Activated CD4-positive, alpha-beta T cell treated with anti-CD3 and anti-CD28 coated beads for 48 hours (primary cell): ENCODE measurements around the gene CAP1.
"Not testable (repeated sequence)": the region's sequence is repeated elsewhere in the genome, so short reads cannot be mapped to it uniquely, and the experiment has no call there.

Source experiments
- DNase-seq: peaks from one replicate; pipeline ENCODE4 v3.0.0-alpha.2; 2020

CAP1 gene

GRCh38 chr1:40040511-40041465 lies at the start of gene CAP1:
Gene CAP1, plus strand, starts transcription at chr1:40040729. Its CDS starts 18,618 bp downstream, at chr1:40059347.
- peak; percentile 100 for DNase-seq

- DNase-seq, result no peak
Observed at GRCh38 chr1:39992234-39992633, 48.3 kb upstream of the CAP1 start.

GRCh38 chr1:39992888-39993287 lies 47.6 kb upstream of the CAP1 start:
- DNase-seq, result no peak

GRCh38 chr1:39995973-39996393 lies 44.5 kb upstream of the CAP1 start:
- no peak for DNase-seq

- DNase-seq, result no peak
Observed at GRCh38 chr1:39996396-39997004, 44.0 kb upstream of the CAP1 start.

- no peak for DNase-seq
Observed at GRCh38 chr1:40001456-40001855, 39.1 kb upstream of the CAP1 start.

- DNase-seq, result no peak
Observed at GRCh38 chr1:40003156-40004093, 37.1 kb upstream of the CAP1 start.

GRCh38 chr1:40004857-40005256 lies 35.7 kb upstream of the CAP1 start:
- DNase-seq, result no peak

GRCh38 chr1:40007481-40008034 lies 33.0 kb upstream of the CAP1 start:
- not testable (repeated sequence) for DNase-seq

GRCh38 chr1:40011198-40011597 lies 29.3 kb upstream of the CAP1 start:
- no peak for DNase-seq

GRCh38 chr1:40014253-40014706 lies 26.2 kb upstream of the CAP1 start:
- DNase-seq, result no peak

GRCh38 chr1:40014812-40015594 lies 25.5 kb upstream of the CAP1 start:
- peak; percentile 38 for DNase-seq

GRCh38 chr1:40017951-40018575 lies 22.5 kb upstream of the CAP1 start:
- DNase-seq, result no peak

- DNase-seq, result no peak
Observed at GRCh38 chr1:40020447-40021085, 20.0 kb upstream of the CAP1 start.

GRCh38 chr1:40023379-40023944 lies 17.1 kb upstream of the CAP1 start:
- DNase-seq, result no peak

GRCh38 chr1:40024671-40025070 lies 15.9 kb upstream of the CAP1 start:
- DNase-seq, result no peak

- no peak for DNase-seq
Observed at GRCh38 chr1:40027647-40028046, 12.9 kb upstream of the CAP1 start.

GRCh38 chr1:40029608-40030007 lies 10.9 kb upstream of the CAP1 start:
- no peak for DNase-seq

GRCh38 chr1:40030528-40031135 lies 9.9 kb upstream of the CAP1 start:
- no peak for DNase-seq
